ENCODE data around the gene SPPL2A. TPM values are rescaled to one million over a fixed set of nuclear protein-coding genes. Genes with fewer than 3 reads are reported as not detected.

The SPPL2A gene
- total and polyA plus RNA-seq, 2 of the 13 experiments (the other 11 are each of a cell fraction or from before 2014, with no cell fraction given) = 80.5 to 105 TPM

DNA sequence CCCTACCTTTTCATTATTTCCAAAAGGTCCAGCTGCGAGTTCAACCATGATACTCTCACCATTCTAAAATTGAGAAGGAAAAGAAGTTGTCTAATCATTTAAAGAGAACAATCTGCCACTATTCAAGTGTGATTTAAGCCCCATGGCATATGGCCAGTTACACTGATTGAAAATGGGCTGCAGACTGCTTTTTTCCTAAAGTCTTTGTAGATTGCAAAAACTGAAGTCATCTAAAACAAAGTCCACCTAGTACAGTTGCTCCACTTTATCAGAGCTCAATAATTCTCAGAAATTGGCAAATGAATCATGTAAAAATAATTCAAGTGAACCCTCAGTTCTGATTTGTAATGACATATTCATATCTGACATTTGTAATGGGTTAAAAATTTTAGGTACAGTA, 39.2 kb downstream of the SPPL2A start:
- TF ChIP-seq ZNF205 (CRISPR knock-in tag; IDR thresholded peaks at IDR 0.05) (no peak), ZNF780A (CRISPR knock-in tag; IDR thresholded peaks at IDR 0.05) (no peak), ZNF839 (CRISPR knock-in tag; IDR thresholded peaks at IDR 0.05; ENCODE audit: borderline replicate concordance) (no peak), CBX1 (IDR thresholded peaks at IDR 0.05; ENCODE audit: low read depth) (no peak), FOXM1 (CRISPR knock-in tag; IDR thresholded peaks at IDR 0.05) (no peak), TBX2 (CRISPR knock-in tag; IDR thresholded peaks at IDR 0.05; ENCODE audit: borderline replicate concordance) (no peak), MAF1 (CRISPR knock-in tag; IDR thresholded peaks at IDR 0.05; ENCODE audit: borderline replicate concordance) (no peak), CCAR2 (optimal IDR thresholded peaks at IDR 0.05; ENCODE audit: low read depth, low read length) (no peak), ATRX (CRISPR knock-in tag; IDR thresholded peaks at IDR 0.05; ENCODE audit: borderline replicate concordance) (no peak), HDAC2 (CRISPR knock-in tag; IDR thresholded peaks at IDR 0.05) (no peak), ZNF562 (CRISPR knock-in tag; IDR thresholded peaks at IDR 0.05; ENCODE audit: borderline replicate concordance) (no peak), TAF15 (IDR thresholded peaks at IDR 0.05; ENCODE audit: low read depth, low read length, poor library complexity, severe bottlenecking) (no peak), ISX (CRISPR knock-in tag; conservative IDR thresholded peaks at IDR 0.05) (no peak), HNRNPLL (IDR thresholded peaks at IDR 0.05; ENCODE audit: low read depth, low read length, poor library complexity, severe bottlenecking) (no peak), PHF5A (CRISPR knock-in tag; IDR thresholded peaks at IDR 0.05; ENCODE audit: low read depth, unreplicated experiment) (no peak), ATM (IDR thresholded peaks at IDR 0.05; ENCODE audit: borderline replicate concordance) (no peak), KAT7 (CRISPR knock-in tag; IDR thresholded peaks at IDR 0.05; ENCODE audit: borderline replicate concordance) (no peak), ZFAT (CRISPR knock-in tag; conservative IDR thresholded peaks at IDR 0.05) (no peak)
- TF ChIP-seq, protein P1, sequence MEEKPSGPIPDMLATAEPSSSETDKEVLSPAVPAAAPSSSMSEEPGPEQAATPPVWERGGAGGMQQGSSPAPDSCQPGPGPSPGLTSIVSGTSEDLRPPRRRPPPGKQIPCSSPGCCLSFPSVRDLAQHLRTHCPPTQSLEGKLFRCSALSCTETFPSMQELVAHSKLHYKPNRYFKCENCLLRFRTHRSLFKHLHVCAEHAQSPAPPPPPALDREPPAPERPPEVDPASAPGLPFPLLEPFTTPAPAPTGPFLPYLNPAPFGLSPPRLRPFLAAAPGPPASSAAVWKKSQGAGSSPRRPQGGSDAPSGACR (CRISPR knock-in tag; IDR thresholded peaks at IDR 0.05) = no peak
- TF ChIP-seq, protein P2, sequence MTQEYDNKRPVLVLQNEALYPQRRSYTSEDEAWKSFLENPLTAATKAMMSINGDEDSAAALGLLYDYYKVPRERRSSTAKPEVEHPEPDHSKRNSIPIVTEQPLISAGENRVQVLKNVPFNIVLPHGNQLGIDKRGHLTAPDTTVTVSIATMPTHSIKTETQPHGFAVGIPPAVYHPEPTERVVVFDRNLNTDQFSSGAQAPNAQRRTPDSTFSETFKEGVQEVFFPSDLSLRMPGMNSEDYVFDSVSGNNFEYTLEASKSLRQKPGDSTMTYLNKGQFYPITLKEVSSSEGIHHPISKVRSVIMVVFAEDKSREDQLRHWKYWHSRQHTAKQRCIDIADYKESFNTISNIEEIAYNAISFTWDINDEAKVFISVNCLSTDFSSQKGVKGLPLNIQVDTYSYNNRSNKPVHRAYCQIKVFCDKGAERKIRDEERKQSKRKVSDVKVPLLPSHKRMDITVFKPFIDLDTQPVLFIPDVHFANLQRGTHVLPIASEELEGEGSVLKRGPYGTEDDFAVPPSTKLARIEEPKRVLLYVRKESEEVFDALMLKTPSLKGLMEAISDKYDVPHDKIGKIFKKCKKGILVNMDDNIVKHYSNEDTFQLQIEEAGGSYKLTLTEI (CRISPR knock-in tag; conservative IDR thresholded peaks at IDR 0.05) = no peak
- 93% methylated on average over 1 of the region's 1 CpG for WGBS (ENCODE audit: low lambda C conversion rate)
- no TSS peak for BruUV-seq (replicated peaks)

More for the DNA sequence above, 39.2 kb downstream of the SPPL2A start:
- Histone ChIP-seq H2AFZ (ENCODE audit: low read length) (no peak overlapping the region), H3K27me3 (ENCODE audit: control insufficient read depth in 1 of 2, insufficient read depth in 2 of 2, low read length in 2 of 2) (no peaks in the 10 kb centered on the region), H3K4me1 (ENCODE audit: insufficient read depth, low read length) (no peaks in the 10 kb centered on the region), H3K4me3 (replicated peaks in 1 of 3; ENCODE audit: insufficient read depth in 1 of 3, low read depth in 2 of 3, low read length in 3 of 3) (no peak overlapping the region), H3K27ac (ENCODE audit: extremely low read length, insufficient read depth, low read length) (no peak overlapping the region), H4K20me1 (ENCODE audit: insufficient read depth, low read length) (no peaks in the 10 kb centered on the region), H3K9ac (ENCODE audit: insufficient read depth, low read depth, low read length) (no peak overlapping the region), H3K9me3 (ENCODE audit: low read length) (no peaks in the 10 kb centered on the region), H3K79me2 (ENCODE audit: insufficient read depth, low read length) (no peaks in the 10 kb centered on the region), H3K4me2 (ENCODE audit: low read depth, low read length) (no peak overlapping the region), H3K36me3 (replicated peaks in 1 of 2; ENCODE audit: control insufficient read depth in 1 of 2, insufficient read depth in 2 of 2, low read length in 2 of 2) (peaks cover 3 to 27% of the 10 kb centered on the region in 2 experiments; a peak in 3 of 5 replicates)
- intact Hi-C loops (cut with micrococcal nuclease; ENCODE audit: unreplicated experiment) (no loop called here), in situ Hi-C loops (cut with HindIII; ENCODE audit: extremely low pct_ligation_motif_present, low pct_unique_long_range_greater_than_20kb) (no loop called here)
- no peak for DNase-seq (ENCODE audit: low spot score)
- FAIRE-seq = no peak
- ATAC-seq = no peak
- ChIA-PET POLR2A (interaction anchor here (1.1 kb wide), 1 partner anchor 39 kb away, joined by 3 read pairs; no protein-coding TSS in a partner anchor), CTCF (ENCODE audit: low intra/inter-chr PET ratio, low total read pairs) (no interaction called here)

All from HepG2 (cell line).